IMR-90 (cell line): ENCODE data around the gene DGKQ. TPM values are rescaled to one million over a fixed set of nuclear protein-coding genes. Genes with fewer than 3 reads are reported as not detected.

Experiments used
- ATAC-seq: fragments of 200-7000 bp; cut with Tn5 transposase; 2 replicates; pipeline ENCODE4 v1.9.1; 2020; ENCODE audit warnings: low read depth, mild to moderate bottlenecking, moderate library complexity
- BruUV-seq: library from RNA; stranded (reverse); fragments of 400-500 nt; replicated peaks from 2 replicates; lab custom pipeline; 2021; lab: Mats Ljungman, UMichigan
- CTCF ChIA-PET: fragments of 300-600 bp; formaldehyde crosslinking; extraction: SDS; loops from one replicate; lab custom pipeline; 2021; ENCODE audit warnings: antibody characterized with exemption; lab: Yijun Ruan, JAX
- POLR2A ChIA-PET: fragments of 300-600 bp; sonication (Branson Sonifier 250); formaldehyde crosslinking; loops from one replicate; lab custom pipeline; 2022; ENCODE audit warnings: antibody characterized with exemption; ENCODE audit not compliant: unreplicated experiment; lab: Charles Lee
- DNase-seq: peaks from one replicate; pipeline ENCODE4 v3.0.0; 2013
- H2AFZ ChIP-seq: replicated peaks from 2 replicates; pipeline ENCODE3; 2013; ENCODE audit warnings: low read length, mild to moderate bottlenecking; ENCODE audit not compliant: poor library complexity
- H2AK5ac ChIP-seq: 2 replicates; pipeline ENCODE4 v1.6.1; 2013; ENCODE audit warnings: low read depth, low read length, inconsistent platforms
- H2AK9ac ChIP-seq: replicated peaks from 2 replicates; pipeline ENCODE3; 2013; ENCODE audit warnings: mild to moderate bottlenecking, low read depth, low read length, moderate library complexity; ENCODE audit not compliant: poor library complexity
- H2BK120ac ChIP-seq: 2 replicates; pipeline ENCODE4 v1.6.1; 2013; ENCODE audit warnings: low read depth, low read length, inconsistent platforms
- H2BK15ac ChIP-seq: 3 replicates; pipeline ENCODE4 v1.6.1; 2013; ENCODE audit warnings: low read depth, low read length, inconsistent platforms
- H2BK20ac ChIP-seq: 2 replicates; pipeline ENCODE4 v1.6.1; 2013; ENCODE audit warnings: low read depth, mild to moderate bottlenecking, inconsistent platforms, low read length, moderate library complexity
- H2BK5ac ChIP-seq: 2 replicates; pipeline ENCODE4 v1.6.1; 2013; ENCODE audit warnings: mild to moderate bottlenecking, low read depth, low read length, inconsistent platforms; ENCODE audit not compliant: poor library complexity, severe bottlenecking
- H3K14ac ChIP-seq: replicated peaks from 2 replicates; pipeline ENCODE4 v1.6.1; 2013; ENCODE audit warnings: low read depth, low read length, inconsistent platforms
- H3K18ac ChIP-seq: 2 replicates; pipeline ENCODE4 v1.6.1; 2013; ENCODE audit warnings: low read depth, low read length, control low read depth
- H3K23ac ChIP-seq: 2 replicates; pipeline ENCODE4 v1.6.1; 2013; ENCODE audit warnings: low read depth, low read length, inconsistent platforms
- H3K27ac ChIP-seq: 2 replicates; pipeline ENCODE4 v1.5.1; 2013; ENCODE audit warnings: mild to moderate bottlenecking, control low read depth, low read length; ENCODE audit not compliant: insufficient read depth
- H3K27me3 ChIP-seq: 2 replicates; pipeline ENCODE4 v1.6.1; 2013; ENCODE audit warnings: low read length; ENCODE audit not compliant: control insufficient read depth, insufficient read depth
- H3K36me3 ChIP-seq: 2 replicates; pipeline ENCODE4 v1.6.1; 2013; ENCODE audit warnings: low read length, mixed read lengths; ENCODE audit not compliant: control insufficient read depth, insufficient read depth
- H3K4ac ChIP-seq: 2 replicates; pipeline ENCODE4 v1.6.1; 2013; ENCODE audit warnings: low read depth, low read length, inconsistent platforms
- H3K4me1 ChIP-seq: 2 replicates; pipeline ENCODE4 v1.6.1; 2013; ENCODE audit warnings: low read length, mixed read lengths; ENCODE audit not compliant: control insufficient read depth, insufficient read depth
- H3K4me2 ChIP-seq: 2 replicates; pipeline ENCODE4 v1.6.1; 2013; ENCODE audit warnings: low read depth, mild to moderate bottlenecking, control low read depth, low read length, moderate library complexity
- H3K4me3 ChIP-seq: 2 replicates; pipeline ENCODE4 v1.5.1; 2013; ENCODE audit warnings: low read depth, mild to moderate bottlenecking, control low read depth, low read length, moderate library complexity; ENCODE audit not compliant: insufficient read depth
- H3K56ac ChIP-seq: 2 replicates; pipeline ENCODE4 v1.6.1; 2013; ENCODE audit warnings: low read length, inconsistent platforms; ENCODE audit not compliant: insufficient read depth; ENCODE audit errors: extremely low read depth
- H3K79me1 ChIP-seq, 2 experiments: 2 replicates each; pipeline ENCODE4 v1.6.1; 2013; ENCODE audit warnings: low read length in 2 of 2, inconsistent platforms in 1 of 2, low read depth in 1 of 2
- H3K9ac ChIP-seq: 2 replicates; pipeline ENCODE4 v1.6.1; 2013; ENCODE audit warnings: low read depth, low read length, control low read depth
- H3K9me1 ChIP-seq: 2 replicates; pipeline ENCODE4 v1.6.1; 2013; ENCODE audit warnings: low read length, inconsistent platforms; ENCODE audit not compliant: insufficient read depth
- H3K9me3 ChIP-seq: 2 replicates; pipeline ENCODE4 v1.6.1; 2013; ENCODE audit warnings: low read length; ENCODE audit not compliant: control insufficient read depth, insufficient read depth
- H4K20me1 ChIP-seq: 2 replicates; pipeline ENCODE4 v1.6.1; 2013; ENCODE audit warnings: low read length, inconsistent platforms; ENCODE audit not compliant: insufficient read depth
- H4K5ac ChIP-seq: 2 replicates; pipeline ENCODE4 v1.6.1; 2013; ENCODE audit warnings: mild to moderate bottlenecking, low read depth, low read length, control low read depth
- H4K8ac ChIP-seq, 2 experiments: 2 replicates each; pipeline ENCODE4 v1.6.1; 2013; ENCODE audit warnings: low read depth in 2 of 2, low read length in 2 of 2, control low read depth in 1 of 2, inconsistent platforms in 1 of 2
- H4K91ac ChIP-seq: 2 replicates; pipeline ENCODE4 v1.6.1; 2013; ENCODE audit warnings: low read depth, low read length, inconsistent platforms; ENCODE audit not compliant: insufficient read depth
- BHLHE40 ChIP-seq: fragments of 150-350 bp; IDR thresholded peaks from 2 replicates; pipeline ENCODE4 v1.6.1; 2016; ENCODE audit warnings: mild to moderate bottlenecking, low read depth, low read length
- CHD1 ChIP-seq: IDR thresholded peaks from 2 replicates; pipeline ENCODE4 v1.6.1; 2012; ENCODE audit warnings: low read depth, low read length, improper control_type of control experiment
- ELK1 ChIP-seq: fragments of 150-350 bp; IDR thresholded peaks from 2 replicates; pipeline ENCODE4 v1.6.1; 2016; ENCODE audit warnings: low read depth, mild to moderate bottlenecking, low read length, moderate library complexity, borderline replicate concordance
- MAFK ChIP-seq: IDR thresholded peaks from 2 replicates; pipeline ENCODE4 v1.6.1; 2012; ENCODE audit warnings: low read depth, low read length, improper control_type of control experiment
- MAZ ChIP-seq: IDR thresholded peaks from 2 replicates; pipeline ENCODE4 v1.6.1; 2012; ENCODE audit warnings: low read depth, mild to moderate bottlenecking, low read length, improper control_type of control experiment, moderate library complexity, borderline replicate concordance
- MXI1 ChIP-seq: IDR thresholded peaks from 2 replicates; pipeline ENCODE4 v1.6.1; 2012; ENCODE audit warnings: low read depth, mild to moderate bottlenecking, low read length, moderate library complexity, borderline replicate concordance
- NFE2L2 ChIP-seq: fragments of 150-350 bp; IDR thresholded peaks from 2 replicates; pipeline ENCODE4 v1.6.1; 2016; ENCODE audit warnings: low read depth, mild to moderate bottlenecking, low read length
- POLR2A ChIP-seq: IDR thresholded peaks from 2 replicates; pipeline ENCODE4 v1.6.1; 2012; ENCODE audit warnings: mild to moderate bottlenecking, low read depth, low read length
- RAD21 ChIP-seq: IDR thresholded peaks from 2 replicates; pipeline ENCODE4 v1.6.1; 2012; ENCODE audit warnings: low read length, improper control_type of control experiment
- RCOR1 ChIP-seq: IDR thresholded peaks from 2 replicates; pipeline ENCODE4 v1.6.1; 2012; ENCODE audit warnings: mild to moderate bottlenecking, low read length, improper control_type of control experiment; ENCODE audit not compliant: insufficient replicate concordance
- RFX5 ChIP-seq: IDR thresholded peaks from 2 replicates; pipeline ENCODE4 v1.8.0; 2012; ENCODE audit warnings: low read depth, mild to moderate bottlenecking, low read length, moderate library complexity
- SMC3 ChIP-seq: fragments of 150-350 bp; IDR thresholded peaks from 2 replicates; pipeline ENCODE4 v1.6.1; 2016; ENCODE audit warnings: low read depth, mild to moderate bottlenecking, antibody characterized with exemption, low read length, moderate library complexity
- USF2 ChIP-seq: fragments of 150-350 bp; IDR thresholded peaks from 2 replicates; pipeline ENCODE4 v1.6.1; 2017; ENCODE audit warnings: mild to moderate bottlenecking, antibody characterized with exemption, low read length, low read depth
- WGBS, 2 experiments: methylation state at CpG; one replicate each; pipeline versions ENCODE4 v1.1.5 to v1.1.7; 2013; ENCODE audit warnings: missing lambda C conversion rate in 2 of 2; ENCODE audit not compliant: insufficient read length in 1 of 2; ENCODE audit errors: extremely low coverage in 2 of 2; 5-methylcytosine and 5-hydroxymethylcytosine counted together
- dilution Hi-C: fragments of 300-500 bp; cut with HindIII; formaldehyde crosslinking; loops from one replicate; pipeline ENCODE4 v1.14.3; 2018; ENCODE audit warnings: low sequenced_read_pairs; ENCODE audit not compliant: unreplicated experiment
- in situ Hi-C: fragments of 300-500 bp; cut with MboI; formaldehyde crosslinking; loops from 3 replicates; pipeline ENCODE4 v1.14.3; 2019; ENCODE audit warnings: low sequenced_read_pairs, inconsistent platforms, mixed read lengths
- intact Hi-C: fragments of 100-400 bp; cut with micrococcal nuclease; formaldehyde crosslinking; loops from 2 replicates; pipeline ENCODE4 v1.10.0; 2022
- polyA plus RNA-seq, 3 experiments: library from polyadenylated mRNA; depleted of rRNA; stranded (reverse); fragments of >200 nt; gene quantifications; 2 replicates each; pipeline ENCODE4 v1.2.3, GENCODE V29; 2012; ENCODE audit warnings: low replicate concordance in 1 of 3
- total RNA-seq: library from RNA; depleted of rRNA; stranded (reverse); fragments of >200 nt; gene quantifications from 2 replicates; pipeline ENCODE4 v1.2.3, GENCODE V29; 2012
- TF ChIP-seq, protein P1 (sequence below): conservative IDR thresholded peaks from 2 replicates; pipeline ENCODE4 v1.5.1; 2012; ENCODE audit warnings: mild to moderate bottlenecking, low read depth, low read length, improper control_type of control experiment

Gene DGKQ
- total and polyA plus RNA-seq, 2 of the 4 experiments (the other 2 are of a cell fraction) = 4.3 to 15.6 TPM

DNA sequence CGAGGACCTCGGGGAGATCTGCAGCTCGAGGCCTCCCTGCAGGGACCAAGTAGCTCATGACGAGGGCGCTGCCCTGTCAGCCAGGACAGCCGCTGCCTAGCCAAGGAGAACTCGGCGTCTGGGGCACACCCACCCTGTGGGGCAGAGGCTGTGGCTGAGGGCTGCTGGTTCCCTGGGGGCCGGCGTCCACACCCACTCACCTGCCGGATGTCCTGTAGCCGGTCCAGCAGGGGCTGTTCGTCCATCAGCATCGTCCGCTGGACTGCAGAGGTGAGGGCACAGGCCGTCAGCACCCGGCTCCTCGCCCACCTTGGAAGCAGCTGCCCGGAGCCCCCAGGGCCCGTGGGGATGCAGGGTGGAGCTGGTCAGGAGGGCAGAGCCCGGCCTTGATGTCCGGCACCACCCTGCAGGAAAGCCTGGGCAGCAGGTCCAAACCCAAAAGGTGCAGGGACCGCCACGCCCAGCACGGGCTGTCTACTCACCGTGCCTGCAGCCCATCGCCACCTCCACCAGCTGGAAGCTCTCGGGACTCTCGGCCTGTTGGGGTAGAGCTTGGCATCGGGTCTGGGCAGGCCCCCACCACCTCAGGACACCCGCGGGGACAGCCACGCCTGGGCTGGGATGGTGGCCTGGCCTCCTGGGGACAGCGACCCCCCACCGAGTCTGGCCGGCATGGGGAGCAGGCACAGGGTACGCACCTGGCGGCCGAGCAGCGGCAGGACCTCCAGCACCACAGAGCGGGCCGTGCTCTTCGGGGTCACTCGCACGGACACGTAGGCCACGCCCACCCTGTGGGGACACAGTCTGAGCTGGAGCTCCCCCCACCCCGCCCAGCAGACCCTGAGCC, 6.9 kb downstream of the DGKQ start:
- Histone ChIP-seq H3K4me1 (no peaks in the 10 kb centered on the region), H2BK5ac (no peak overlapping the region), H3K27ac (no peak overlapping the region), H3K14ac (no peak overlapping the region), H3K9me1 (no peaks in the 10 kb centered on the region; the same call in 1 of the 2 replicates), H3K79me1 (peaks cover 9 to 11% of the 10 kb centered on the region in 2 experiments; a peak in 2 of 4 replicates), H4K91ac (no peak overlapping the region), H3K23ac (no peak overlapping the region), H3K56ac (no peak overlapping the region), H3K4me3 (no peak overlapping the region), H4K20me1 (peaks cover 16% of the 10 kb centered on the region), H3K9ac (no peak overlapping the region), H2AFZ (no peak overlapping the region), H3K36me3 (peaks cover 49% of the 10 kb centered on the region), H2BK120ac (no peak overlapping the region), H2AK5ac (no peak overlapping the region), H2BK15ac (no peak overlapping the region), H3K9me3 (no peaks in the 10 kb centered on the region), H3K4ac (no peak overlapping the region), H2AK9ac (peak overlapping the region; percentile 8), H3K4me2 (no peak overlapping the region), H4K8ac (no peak overlapping the region), H2BK20ac (no peak overlapping the region), H3K18ac (no peak overlapping the region), H3K27me3 (no peaks in the 10 kb centered on the region), H4K5ac (no peak overlapping the region)
- in situ Hi-C loops (no loop called here), dilution Hi-C loops (no loop called here), intact Hi-C loops (no loop called here)
- no peak for TF ChIP-seq CHD1
- TF ChIP-seq, protein P1, sequence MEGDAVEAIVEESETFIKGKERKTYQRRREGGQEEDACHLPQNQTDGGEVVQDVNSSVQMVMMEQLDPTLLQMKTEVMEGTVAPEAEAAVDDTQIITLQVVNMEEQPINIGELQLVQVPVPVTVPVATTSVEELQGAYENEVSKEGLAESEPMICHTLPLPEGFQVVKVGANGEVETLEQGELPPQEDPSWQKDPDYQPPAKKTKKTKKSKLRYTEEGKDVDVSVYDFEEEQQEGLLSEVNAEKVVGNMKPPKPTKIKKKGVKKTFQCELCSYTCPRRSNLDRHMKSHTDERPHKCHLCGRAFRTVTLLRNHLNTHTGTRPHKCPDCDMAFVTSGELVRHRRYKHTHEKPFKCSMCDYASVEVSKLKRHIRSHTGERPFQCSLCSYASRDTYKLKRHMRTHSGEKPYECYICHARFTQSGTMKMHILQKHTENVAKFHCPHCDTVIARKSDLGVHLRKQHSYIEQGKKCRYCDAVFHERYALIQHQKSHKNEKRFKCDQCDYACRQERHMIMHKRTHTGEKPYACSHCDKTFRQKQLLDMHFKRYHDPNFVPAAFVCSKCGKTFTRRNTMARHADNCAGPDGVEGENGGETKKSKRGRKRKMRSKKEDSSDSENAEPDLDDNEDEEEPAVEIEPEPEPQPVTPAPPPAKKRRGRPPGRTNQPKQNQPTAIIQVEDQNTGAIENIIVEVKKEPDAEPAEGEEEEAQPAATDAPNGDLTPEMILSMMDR = no peak
- TF ChIP-seq RFX5 = no peak
- TF ChIP-seq ELK1 = no peak
- no peak for TF ChIP-seq BHLHE40
- no peak for TF ChIP-seq RCOR1
- TF ChIP-seq POLR2A = no peak
- TF ChIP-seq RAD21 = no peak
- no peak for TF ChIP-seq NFE2L2
- TF ChIP-seq MXI1 = no peak
- no peak for TF ChIP-seq MAZ
- TF ChIP-seq USF2 = no peak
- TF ChIP-seq SMC3 = no peak
- TF ChIP-seq MAFK = no peak
- ChIA-PET POLR2A (no interaction called here), CTCF (no interaction called here)
- no peak for ATAC-seq
- BruUV-seq = no TSS peak
- DNase-seq = no peak
- WGBS, 2 experiments = 91% methylated on average over 32 of the region's 48 CpGs; no CpG with 5 or more reads in 1 of the 2 experiments
